DMS 273 (cell line): ENCODE results near the gene TBL1XR1.
"Not testable (repeated sequence)": the region's sequence is repeated elsewhere in the genome, so short reads cannot be mapped to it uniquely, and the experiment has no call there.

Source experiments
- DNase-seq: peaks from one replicate; lab custom pipeline; 2025; ENCODE audit not compliant: unreplicated experiment; lab: John Stamatoyannopoulos, UW

TBL1XR1 gene

DNA sequence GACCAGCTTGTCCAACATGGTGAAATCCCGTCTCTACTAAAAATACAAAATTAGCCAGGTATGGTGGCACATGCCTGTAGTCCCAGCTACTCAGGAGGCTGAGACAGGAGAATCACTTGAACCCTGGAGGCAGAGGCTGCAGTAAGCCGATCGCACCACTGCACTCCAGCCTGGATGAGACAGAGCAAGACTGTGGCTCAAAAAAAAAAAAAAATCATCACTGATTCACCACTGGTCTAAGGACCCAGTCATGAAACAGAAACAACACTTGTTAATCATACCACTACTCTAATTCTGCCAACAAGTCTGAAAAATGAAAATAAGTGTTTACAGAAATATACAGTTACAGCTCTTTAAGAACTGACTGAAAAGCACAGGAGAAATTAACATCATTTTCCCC, 12.7 kb downstream of the TBL1XR1 start:
- DNase-seq, result not testable (repeated sequence)

DNA sequence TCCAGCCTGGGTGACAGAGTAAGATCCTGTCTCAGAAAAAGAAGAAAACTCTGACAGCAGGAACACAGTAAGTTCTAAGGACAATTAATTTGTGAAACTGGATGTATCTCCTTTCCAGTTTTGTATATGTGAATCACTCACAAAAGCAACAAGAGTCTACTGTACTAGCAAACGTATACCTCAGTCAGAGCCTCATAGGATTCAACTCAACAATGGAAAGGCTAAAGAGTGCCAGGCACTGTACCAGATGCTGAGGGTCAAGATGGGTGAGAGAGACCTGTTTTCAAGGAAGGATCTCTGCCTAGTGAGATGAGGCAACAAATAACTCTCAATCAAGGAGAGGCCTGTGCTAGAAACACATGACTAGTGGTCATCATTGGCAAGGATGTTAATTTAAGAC, 14.9 kb downstream of the TBL1XR1 start:
- DNase-seq, result no peak

DNA sequence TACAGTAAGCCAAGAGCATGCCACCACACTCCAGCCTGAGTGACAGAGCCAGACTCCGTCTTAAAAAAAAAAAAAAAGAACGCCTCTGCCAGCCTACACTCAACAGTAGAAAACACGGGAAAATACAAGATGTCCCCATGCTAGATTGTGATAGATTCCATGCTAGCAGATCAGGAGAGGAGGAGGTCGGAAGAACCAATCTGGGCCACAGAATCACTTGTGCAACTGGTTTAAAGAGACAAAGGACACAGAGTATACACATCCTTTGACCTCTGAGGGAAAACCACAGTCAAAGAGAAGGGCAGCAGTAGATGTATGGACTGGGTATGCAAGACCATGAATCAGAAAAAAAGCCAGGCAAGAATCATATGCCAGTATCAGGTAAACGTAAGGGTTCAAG, 15.9 kb downstream of the TBL1XR1 start:
- DNase-seq, result no peak

DNA sequence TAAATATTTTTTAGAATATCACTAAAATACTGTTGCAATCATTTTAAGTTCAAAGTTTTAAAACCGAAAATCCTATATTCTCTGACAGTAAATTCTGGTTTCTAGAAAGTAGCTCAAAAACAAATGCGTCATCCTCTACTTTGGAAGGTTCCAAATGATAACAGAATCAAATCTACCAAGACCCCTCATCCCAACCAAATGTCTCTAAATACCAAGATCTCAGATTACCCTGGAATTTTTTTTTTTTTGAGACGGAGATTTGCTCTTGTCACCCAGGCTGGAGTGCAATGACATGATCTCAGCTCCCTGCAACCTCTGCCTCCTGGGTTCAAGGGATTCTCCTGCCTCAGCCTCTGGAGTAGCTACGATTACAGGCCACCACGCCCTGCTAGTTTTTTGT, 16.8 kb downstream of the TBL1XR1 start:
- no peak for DNase-seq

DNA sequence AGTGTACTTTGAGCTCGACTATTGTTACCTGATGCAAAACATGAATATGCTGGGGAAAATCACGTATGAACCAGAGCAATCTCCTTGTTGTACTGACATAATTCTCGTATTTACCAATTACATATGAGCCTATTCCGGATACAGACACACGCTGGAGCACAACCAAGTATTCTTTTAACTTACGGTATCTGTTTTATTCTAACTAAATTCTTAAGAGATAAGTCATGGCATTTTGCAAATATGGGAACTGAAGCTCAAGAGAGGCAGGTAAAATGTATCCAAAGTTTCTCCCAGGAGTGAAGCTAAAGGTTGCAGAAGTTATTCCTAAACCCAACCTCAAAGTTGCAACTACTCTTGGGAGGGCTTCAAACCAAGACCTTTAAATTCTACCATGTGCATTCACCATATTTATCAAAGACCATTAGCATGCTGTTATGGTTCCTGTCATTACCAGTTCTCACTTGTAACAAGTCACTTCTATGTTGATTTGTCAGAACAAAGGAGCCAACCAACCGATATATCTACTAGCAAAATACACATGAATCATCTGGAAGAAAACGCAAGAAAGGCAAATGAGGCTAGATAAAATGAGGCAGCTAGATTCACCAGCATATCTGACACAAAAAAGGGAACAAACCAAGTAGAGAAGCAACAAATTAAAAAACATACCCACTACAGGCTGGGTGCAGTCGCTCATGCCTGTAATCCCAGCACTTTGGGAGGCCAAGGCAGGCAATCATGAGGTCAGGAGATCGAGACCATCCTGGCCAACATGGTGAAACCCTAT, 17.8 kb downstream of the TBL1XR1 start:
- no peak for DNase-seq

DNA sequence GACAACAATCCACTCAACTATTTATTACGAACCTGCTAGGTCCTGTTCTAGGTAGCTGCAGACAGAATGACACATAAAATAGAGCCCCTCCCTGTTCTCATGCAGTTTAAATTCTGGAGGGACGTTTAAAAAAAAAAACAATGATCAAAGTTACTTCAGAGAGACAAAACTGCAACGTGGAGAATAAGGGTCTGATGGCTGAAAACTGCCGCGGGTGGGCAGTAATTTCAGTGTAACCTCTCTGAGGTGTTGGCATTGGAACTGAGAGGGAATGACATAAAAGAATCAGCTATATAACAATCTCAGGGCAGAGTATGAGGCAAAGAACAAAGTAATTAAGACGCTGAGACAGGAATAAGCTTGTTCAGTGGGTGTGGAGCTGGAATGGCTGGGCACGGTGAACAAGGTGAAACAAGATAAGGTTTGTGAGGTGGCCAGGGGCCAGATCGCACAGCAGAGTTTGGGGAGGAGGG, 19.5 kb downstream of the TBL1XR1 start:
- peak; percentile 36 for DNase-seq

DNA sequence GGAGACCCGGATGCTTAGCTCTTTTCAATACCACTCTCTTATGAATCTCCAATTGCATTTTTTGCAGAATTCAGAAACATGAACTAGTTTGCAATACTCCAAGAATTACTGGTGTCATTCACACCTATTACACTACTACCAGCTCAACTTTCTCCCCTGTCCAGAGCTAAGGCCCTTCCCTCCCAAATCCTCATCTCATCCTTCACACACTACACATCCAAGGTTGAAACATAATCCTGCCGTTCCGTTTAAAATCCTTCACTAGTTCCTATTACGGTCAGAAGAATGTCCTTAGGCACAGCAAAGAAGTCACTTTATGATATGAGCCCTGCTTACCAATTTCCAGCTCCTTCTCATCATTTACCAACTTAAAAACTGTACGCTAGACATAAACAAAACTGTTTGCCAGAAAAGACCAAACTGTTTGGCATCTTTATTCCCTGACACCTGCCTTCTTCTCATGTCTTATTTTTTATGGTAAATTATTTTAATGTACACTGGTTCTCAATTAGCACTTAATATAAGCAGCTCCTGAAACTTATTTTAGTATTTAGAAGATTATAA, 22.6 kb downstream of the TBL1XR1 start:
- no peak for DNase-seq

DNA sequence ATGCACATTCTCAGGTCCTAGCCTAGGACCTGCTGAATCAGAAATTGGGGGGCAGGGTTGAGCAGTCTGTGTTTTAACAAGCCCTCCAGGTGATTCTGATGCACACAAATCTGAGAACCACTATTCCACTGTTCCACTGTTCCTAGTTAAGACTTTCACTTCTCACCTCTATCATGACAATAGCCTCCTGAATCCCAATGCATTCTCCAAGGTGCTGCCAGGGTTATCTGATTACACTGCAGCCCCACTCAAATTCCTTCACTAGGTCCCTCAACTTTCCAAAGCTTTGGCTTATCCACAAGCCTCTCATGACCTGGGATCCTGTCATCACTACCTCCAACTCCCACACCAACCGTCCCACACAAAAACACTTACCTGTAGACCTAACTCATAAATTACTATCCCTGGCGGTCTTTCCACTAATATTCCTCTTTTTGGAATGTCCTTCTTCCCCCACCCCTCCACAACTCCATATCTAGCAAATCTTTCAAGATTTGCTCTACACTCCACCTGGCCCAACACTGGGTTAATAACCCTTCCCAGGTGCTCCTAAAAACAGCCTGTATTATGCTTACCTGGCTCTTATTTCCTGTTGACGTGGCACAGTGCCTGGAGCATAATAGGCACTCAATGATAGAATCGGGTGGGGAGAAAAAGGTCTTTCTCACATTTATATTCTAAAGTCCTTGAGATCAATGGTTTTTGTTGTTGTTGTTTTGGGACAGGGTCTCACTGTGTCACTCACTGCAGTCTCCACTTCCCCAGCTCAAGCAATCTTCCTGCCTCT, 27.2 kb downstream of the TBL1XR1 start:
- DNase-seq, result no peak

DNA sequence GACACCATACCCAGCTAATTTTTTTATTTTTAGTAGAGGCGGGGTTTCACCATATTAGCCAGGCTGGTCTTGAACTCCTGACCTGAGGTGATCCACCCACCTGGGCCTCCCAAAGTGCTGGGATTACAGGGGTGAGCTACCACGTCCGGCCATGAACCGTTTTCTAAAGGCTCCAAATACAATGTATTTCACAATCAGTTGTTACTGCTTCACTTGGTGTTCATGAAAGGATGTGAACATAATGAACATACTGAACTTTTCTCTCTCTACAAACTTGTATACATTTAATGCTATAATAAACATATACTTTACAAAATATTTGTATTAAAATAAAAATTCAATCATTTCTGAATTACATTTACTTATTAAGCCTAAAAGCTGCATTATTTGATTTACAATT, 28.9 kb downstream of the TBL1XR1 start:
- no peak for DNase-seq

DNA sequence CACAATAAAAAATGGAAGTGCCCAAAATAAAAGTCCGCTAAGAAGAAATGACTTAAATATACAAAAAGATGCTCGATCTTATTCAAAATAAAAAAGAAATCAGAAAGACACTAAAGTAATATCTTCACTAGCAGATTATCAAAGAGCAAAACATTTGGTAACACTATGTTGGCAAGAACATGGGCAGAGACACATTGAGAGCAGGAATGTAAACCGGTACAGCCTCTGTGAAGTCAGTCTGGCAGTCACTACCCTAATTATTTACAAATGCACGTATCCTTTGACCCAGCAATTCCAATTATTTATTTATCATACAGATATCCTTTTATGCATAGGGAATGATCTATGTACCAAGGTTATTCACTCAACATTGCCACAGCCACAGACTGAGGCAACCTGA, 34.5 kb downstream of the TBL1XR1 start:
- no peak for DNase-seq

DNA sequence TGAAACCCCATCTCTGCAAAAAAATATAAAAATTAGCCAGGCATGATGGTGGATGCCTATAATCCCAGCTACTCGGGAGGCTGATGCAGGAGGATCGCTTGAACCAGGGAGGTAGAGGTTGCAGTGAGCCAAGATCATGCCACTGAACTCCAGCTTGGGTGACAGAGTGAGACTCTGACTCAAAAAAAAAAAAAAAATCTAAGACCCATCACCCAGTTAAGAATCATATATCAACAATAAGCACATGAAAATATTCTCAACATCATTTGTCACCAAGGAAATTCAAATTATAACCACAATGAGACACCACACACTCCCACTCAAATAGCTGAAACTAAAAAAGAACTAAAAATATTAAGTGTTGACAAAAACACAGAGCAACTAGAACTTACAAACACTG, 35.7 kb downstream of the TBL1XR1 start:
- not testable (repeated sequence) for DNase-seq

DNA sequence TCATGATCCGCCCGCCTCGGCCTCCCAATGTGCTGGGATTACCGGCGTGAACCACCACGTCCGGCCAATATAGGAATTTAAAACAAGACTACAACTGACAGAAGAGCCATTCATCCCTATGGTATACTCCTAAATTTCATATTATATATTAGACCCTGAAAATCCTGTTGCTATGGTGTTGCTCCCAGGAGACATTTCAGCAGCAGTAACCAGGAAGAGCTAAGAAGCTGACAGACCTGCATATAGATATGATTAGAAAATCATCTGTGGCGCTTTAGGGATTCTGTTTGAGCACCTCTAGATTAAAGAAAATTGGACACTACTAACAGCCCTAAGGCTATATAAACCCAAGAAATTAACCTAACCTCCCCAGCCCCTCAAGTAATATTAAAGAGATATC, 38.8 kb downstream of the TBL1XR1 start:
- no peak for DNase-seq

DNA sequence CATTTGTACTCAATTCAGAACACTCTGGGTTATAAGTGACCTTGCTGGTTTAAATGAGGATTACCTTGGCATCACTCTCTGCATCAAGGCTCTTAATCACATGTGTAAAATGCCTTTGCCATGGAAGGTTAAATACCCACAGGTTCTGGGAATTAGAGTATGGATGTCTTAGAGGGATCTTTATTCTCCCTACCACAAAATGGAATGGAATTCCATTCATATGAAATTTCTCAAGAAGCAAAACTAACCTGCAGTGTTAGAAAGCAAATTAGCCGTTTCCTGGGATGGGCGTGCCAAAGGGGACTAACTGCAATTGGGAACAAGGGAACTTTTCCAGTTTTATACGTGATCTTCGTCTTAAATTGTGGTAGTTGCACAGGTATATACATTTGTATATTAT, 39.8 kb downstream of the TBL1XR1 start:
- DNase-seq, result no peak

DNA sequence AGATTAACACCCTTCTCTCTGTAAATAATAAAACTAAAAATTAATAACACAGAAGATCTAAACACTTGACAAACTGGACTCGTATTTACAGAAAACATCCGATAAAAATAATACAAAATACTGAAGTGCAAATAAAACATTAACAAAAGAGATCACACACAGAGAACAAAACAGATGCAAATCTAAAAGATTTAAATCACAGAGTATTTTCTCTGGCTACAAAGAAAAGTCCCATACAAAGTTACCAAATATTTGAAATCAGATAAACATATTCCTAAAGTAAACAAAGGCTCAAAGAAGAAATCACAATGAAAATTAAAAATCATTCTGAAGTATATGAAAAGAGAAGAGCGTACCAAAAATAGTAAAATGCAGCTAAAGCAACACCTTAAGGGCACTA, 42.5 kb downstream of the TBL1XR1 start:
- no peak for DNase-seq

DNA sequence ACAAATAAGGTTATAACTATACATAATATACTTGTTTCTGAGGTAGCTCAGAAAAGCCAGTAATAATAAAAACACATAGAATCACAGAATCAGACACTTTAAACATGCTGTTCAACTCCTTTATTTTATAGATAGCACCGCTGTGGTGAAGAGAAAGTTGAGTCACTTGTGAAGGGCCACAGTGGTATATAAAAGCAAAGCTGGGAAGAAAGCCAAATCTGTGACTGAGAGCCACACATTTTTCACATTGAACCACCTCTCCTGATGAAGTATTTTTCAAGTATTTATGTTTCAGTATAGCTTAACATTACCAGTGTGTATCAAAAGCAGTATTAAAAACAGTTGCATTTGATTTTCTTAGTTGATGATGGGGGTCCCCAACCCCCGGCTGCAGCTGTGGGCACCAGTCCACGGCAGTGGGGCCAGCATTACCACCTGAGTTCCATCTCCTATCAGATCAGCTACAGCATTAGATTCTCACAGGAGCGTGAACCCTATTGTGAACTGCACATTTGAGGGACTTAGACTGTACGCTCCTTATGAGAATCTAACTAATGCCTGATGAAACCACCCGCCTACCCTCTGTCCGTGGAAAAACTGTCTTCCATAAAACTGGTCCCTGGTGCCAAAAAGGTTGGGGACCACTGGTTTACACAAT, 46.2 kb downstream of the TBL1XR1 start:
- DNase-seq, result peak; percentile 69

DNA sequence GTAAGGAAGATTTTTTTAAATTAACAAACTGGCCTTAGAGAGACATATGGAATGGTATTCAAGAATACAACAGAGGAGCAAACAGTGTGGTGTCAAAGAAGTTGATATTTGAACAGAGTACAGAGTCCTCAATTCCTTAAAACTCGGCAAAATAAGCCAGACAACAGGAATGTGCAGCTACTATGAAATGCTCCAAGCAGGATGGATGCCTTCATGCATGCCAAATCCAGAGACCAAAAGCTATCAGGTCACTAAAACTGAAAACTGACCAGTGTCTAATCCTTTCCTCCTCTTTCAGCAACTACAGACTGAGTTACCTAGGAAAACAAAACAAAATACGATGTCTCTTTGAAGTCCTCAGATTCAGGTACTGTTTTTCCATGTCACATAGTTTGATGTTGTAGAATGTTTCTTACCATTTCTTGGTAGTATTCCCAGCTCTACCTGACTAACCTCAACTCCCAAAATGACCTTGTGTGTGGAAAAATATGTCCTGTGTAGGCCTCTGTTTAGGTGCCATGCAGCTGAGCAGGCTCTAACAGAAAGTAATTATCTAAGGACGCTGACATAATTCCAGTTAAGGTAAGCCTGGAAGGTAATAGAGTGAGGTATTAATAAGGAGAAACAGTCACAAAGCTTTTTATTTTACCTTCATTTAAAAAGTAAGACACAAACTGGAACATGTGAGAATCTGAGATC, 46.9 kb downstream of the TBL1XR1 start:
- DNase-seq, result no peak

DNA sequence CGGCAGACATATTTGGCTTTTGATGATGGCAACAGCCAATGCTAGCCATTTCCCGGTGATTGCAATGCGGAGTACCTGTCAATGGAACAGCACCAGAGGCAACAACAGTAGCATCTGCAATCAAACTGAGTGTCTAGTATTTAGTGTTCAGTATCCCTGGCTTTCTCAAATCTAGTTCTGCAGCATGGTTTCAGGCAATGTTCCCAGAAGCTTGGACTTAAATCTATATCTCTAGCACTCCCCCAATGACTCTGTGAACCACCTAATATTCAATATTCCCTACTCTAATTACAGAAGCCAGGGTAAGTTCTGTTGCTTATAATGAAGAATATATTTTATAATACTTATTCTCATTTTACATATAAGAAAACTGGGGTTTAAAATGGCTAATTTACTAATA, 48.2 kb downstream of the TBL1XR1 start:
- DNase-seq, result no peak

DNA sequence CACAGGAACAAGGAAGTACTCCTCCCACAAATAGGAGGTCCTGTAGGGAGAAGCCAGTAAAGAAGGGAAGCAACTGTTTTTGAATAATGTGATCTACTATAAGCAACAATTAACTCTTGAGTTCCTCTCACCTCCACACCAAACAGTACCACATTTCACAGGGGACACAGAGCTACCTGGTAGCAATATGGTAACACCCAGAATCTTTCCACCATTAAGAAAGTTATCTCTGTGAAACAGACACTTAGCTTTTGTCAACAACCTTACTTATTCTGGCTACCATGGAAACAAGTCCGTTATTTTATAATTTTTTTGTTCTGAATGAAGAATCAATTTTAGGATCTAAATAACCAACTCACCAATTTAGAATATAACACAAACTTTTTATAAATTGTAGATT, 49.5 kb downstream of the TBL1XR1 start:
- no peak for DNase-seq

DNA sequence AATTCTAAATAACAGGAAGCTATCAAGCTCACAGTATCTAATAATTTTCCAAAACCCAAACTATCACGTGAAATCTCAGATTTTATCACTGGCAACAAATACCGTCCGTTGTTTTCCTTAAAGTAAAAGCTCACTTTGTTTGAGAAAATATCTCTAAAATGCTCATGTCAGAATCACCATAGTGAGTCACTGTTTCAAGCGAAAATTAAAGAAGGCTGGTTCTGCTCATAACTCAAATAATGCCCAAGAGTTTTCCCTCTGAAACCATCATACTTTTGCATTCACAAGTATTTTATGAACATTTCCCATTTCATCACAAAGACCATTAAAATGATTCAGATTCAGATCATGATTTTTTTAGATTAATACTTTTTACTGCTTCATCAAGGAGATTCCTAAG, 50.6 kb downstream of the TBL1XR1 start:
- no peak for DNase-seq

DNA sequence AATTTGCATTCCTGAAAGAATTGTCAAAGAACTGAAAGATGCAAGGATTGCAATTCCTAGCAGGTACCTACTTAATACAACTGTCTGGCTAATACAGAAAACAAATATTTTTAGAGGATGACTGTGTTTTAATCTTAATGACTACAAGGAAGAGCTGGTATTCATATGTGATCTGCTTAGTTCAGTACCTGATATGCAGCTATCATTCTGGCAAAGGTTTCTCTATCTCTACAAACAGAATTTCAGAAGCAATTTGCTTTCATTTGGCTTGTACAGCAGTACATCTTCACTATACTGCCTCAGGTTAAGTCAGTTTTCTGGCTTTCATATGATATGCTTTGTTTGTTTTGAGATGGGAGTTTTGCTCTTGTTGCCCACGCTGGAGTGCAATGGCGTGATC, 51.3 kb downstream of the TBL1XR1 start:
- DNase-seq, result no peak

DNA sequence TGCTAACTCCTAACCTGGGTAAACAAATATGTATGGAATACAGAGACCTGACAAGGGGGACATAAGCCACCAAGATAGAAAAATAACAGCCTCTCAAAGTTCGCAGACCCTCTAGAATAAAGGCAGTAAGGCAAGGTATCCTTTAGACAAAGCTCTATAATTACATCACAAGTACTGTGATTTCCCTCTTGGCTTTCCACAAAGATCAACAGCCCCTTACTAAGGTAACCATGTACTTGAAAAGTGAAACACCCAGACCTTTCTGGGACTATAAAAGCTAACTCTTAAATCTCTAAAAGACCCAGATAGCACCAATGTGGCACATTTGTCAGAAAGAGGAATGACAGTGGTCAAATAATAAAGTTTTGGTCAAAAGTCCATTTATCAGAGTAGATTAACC, 51.9 kb downstream of the TBL1XR1 start:
- DNase-seq, result no peak
